DND-41 (cell line): ENCODE results near the gene MAN1A1.

ENCODE experiments used
- ATAC-seq: fragments of 200-7000 bp; cut with Tn5 transposase; 3 replicates; pipeline ENCODE4 v1.9.1; 2021; ENCODE audit warnings: low read depth; ENCODE audit not compliant: insufficient read depth
- DNase-seq: peaks from one replicate; pipeline ENCODE4 v3.0.0-alpha.2; 2020
- H2AFZ ChIP-seq: 2 replicates; pipeline ENCODE4 v1.6.0; 2012; ENCODE audit warnings: low read depth, low read length
- H3K27ac ChIP-seq: 2 replicates; pipeline ENCODE4 v1.5.1; 2012; ENCODE audit warnings: low read length, inconsistent platforms
- H3K27me3 ChIP-seq: fragments of 200-600 bp; sonication (generic); 2 replicates; pipeline ENCODE4 v1.6.0; 2012; ENCODE audit warnings: low read length, mild to moderate bottlenecking, inconsistent platforms; ENCODE audit not compliant: insufficient read depth, poor library complexity
- H3K36me3 ChIP-seq: 2 replicates; pipeline ENCODE4 v1.5.1; 2012; ENCODE audit warnings: low read length, inconsistent platforms; ENCODE audit not compliant: insufficient read depth
- H3K4me1 ChIP-seq: 2 replicates; pipeline ENCODE4 v1.5.1; 2012; ENCODE audit warnings: mild to moderate bottlenecking, low read length; ENCODE audit not compliant: insufficient read depth
- H3K4me2 ChIP-seq: 2 replicates; pipeline ENCODE4 v1.6.0; 2012; ENCODE audit warnings: mild to moderate bottlenecking, moderate library complexity, low read length, inconsistent platforms; ENCODE audit not compliant: insufficient read depth
- H3K4me3 ChIP-seq, 2 experiments: fragments of 200-600 bp in 1 of 2; shearing (Covaris generic) in 1 of 2; 2 replicates each; pipeline ENCODE4 v1.5.1; 2012 to 2016; ENCODE audit warnings: inconsistent platforms in 2 of 2, low read length in 2 of 2, mild to moderate bottlenecking in 2 of 2, low read depth in 1 of 2, moderate library complexity in 1 of 2
- H3K79me2 ChIP-seq: 2 replicates; pipeline ENCODE4 v1.6.0; 2012; ENCODE audit warnings: low read length, inconsistent platforms; ENCODE audit not compliant: insufficient read depth
- H3K9ac ChIP-seq: 2 replicates; pipeline ENCODE4 v1.6.0; 2012; ENCODE audit warnings: low read depth, mild to moderate bottlenecking, inconsistent platforms, low read length, moderate library complexity
- H3K9me3 ChIP-seq: 2 replicates; pipeline ENCODE4 v1.5.1; 2012; ENCODE audit warnings: low read length, moderate library complexity, mild to moderate bottlenecking, inconsistent platforms; ENCODE audit not compliant: insufficient read depth, severe bottlenecking
- H4K20me1 ChIP-seq: 2 replicates; pipeline ENCODE4 v1.6.0; 2012; ENCODE audit warnings: low read length; ENCODE audit not compliant: insufficient read depth
- CTCF ChIP-seq: IDR thresholded peaks from 2 replicates; pipeline ENCODE4 v1.5.1; 2012; ENCODE audit warnings: borderline replicate concordance, low read length, moderate library complexity, mild to moderate bottlenecking; ENCODE audit not compliant: poor library complexity, severe bottlenecking; ENCODE audit errors: extremely low read depth
- EZH2 ChIP-seq: IDR thresholded peaks from 3 replicates; pipeline ENCODE4 v1.6.1; 2012; ENCODE audit warnings: borderline replicate concordance, low read depth, mild to moderate bottlenecking, moderate library complexity, low read length, inconsistent platforms; ENCODE audit not compliant: severe bottlenecking

Gene MAN1A1

DNA sequence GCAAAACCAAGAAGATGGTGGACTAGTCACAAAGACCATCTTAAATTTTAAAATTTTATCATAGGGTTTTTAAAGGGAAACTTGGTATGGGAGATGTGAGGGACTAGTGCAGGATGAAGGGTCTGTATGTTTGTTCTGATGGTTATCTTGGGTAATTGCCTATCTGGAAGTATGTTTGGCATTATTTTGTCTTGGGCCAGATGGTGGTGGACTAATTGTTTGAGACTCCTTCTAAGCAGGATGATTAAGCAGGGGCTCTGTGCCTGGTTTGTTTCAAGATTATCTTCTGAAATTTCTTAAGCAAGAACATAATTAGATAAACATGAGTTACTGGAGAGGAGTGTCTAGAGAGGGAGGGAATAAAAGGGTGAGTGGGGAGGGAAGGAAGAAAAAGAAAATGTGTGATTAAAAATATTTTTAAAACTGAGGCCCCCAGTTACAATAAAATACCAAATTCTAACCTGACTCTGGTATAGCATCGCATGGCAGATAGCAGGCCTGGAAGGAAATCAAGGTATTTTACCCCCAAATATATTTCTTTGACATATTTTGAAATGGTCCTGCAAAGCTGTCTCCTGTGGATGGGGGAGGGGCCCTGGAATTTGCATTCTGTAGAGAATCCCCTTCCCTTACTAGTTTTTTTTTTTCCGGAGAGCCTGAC lies 221.2 kb downstream of the MAN1A1 start:
- no peak overlapping the region for H3K4me3 ChIP-seq
- H3K79me2 ChIP-seq: no peaks in the 10 kb centered on the region
- no peaks in the 10 kb centered on the region for H3K27me3 ChIP-seq
- H3K36me3 ChIP-seq: no peaks in the 10 kb centered on the region
- TF ChIP-seq CTCF (no peak), EZH2 (no peak)
- no peak overlapping the region for H2AFZ ChIP-seq
- ATAC-seq (no peak), DNase-seq (no peak)
- no peak overlapping the region for H3K9ac ChIP-seq
- H3K4me1 ChIP-seq: no peaks in the 10 kb centered on the region
- no peak overlapping the region for H3K4me2 ChIP-seq
- no peaks in the 10 kb centered on the region for H4K20me1 ChIP-seq
- H3K27ac ChIP-seq: no peak overlapping the region
- no peaks in the 10 kb centered on the region for H3K9me3 ChIP-seq

DNA sequence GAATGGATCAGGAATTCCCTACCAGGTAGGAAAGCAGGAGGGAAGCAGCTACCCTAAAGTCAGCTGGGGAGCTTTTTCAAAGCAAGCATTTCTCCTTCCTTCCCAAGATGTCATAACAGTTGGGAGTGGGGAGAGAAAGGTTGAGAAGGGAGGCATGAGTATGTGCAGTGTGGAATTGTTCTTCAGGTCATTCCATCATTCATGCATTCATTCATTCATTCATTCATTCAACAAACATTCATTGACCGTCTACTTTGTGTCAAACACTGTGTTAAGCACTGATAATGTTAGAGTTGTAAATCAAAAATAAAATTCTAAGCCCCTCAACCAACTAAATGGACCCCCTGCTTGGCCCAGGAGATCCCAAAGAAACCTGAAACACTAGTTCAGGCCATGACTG lies 221.9 kb downstream of the MAN1A1 start:
- Histone ChIP-seq H3K4me3 (no peak overlapping the region), H3K79me2 (no peaks in the 10 kb centered on the region), H3K9me3 (no peaks in the 10 kb centered on the region), H3K4me1 (no peaks in the 10 kb centered on the region), H3K27me3 (no peaks in the 10 kb centered on the region), H3K36me3 (no peaks in the 10 kb centered on the region), H3K4me2 (no peak overlapping the region), H2AFZ (no peak overlapping the region), H3K27ac (no peak overlapping the region), H3K9ac (no peak overlapping the region), H4K20me1 (no peaks in the 10 kb centered on the region)
- ATAC-seq (no peak), DNase-seq (no peak)
- TF ChIP-seq CTCF (no peak), EZH2 (no peak)
